H1 (cell line): ENCODE measurements around the gene TAL2. TPM values are rescaled to one million over a fixed set of nuclear protein-coding genes. Genes with fewer than 3 reads are reported as not detected.

Experiments used
- BRCA1 ChIP-seq: IDR thresholded peaks from 2 replicates; pipeline ENCODE4 v1.6.1; 2012; ENCODE audit warnings: low read depth, low read length, improper control_type of control experiment
- KDM1A ChIP-seq: fragments of 200-600, 300-600 bp; sonication (generic); IDR thresholded peaks from 2 replicates; pipeline ENCODE4 v1.7.1; 2016; ENCODE audit warnings: mild to moderate bottlenecking, low read length, borderline replicate concordance
- POU5F1 ChIP-seq: IDR thresholded peaks from 2 replicates; pipeline ENCODE4 v1.6.1; 2011; ENCODE audit warnings: low read depth, mild to moderate bottlenecking, low read length, moderate library complexity
- RFX5 ChIP-seq: IDR thresholded peaks from 2 replicates; pipeline ENCODE4 v1.6.1; 2011; ENCODE audit warnings: low read depth, low read length, improper control_type of control experiment, borderline replicate concordance
- polyA plus RNA-seq, 7 experiments: library from polyadenylated mRNA; depleted of rRNA in 3 of 7; stranded (reverse) in 5 of 7; unstranded in 2 of 7; fragments of >200 nt in 5 of 7; fragments of 200-250 nt in 2 of 7; gene quantifications; 1 replicate in 5 of 7; 2 replicates in 1 of 7; 4 replicates in 1 of 7; pipeline versions ENCODE4 v1.2.1 to v1.2.3, GENCODE V29; 2011 to 2013; ENCODE audit warnings: missing spikeins in 2 of 7, mixed read lengths in 2 of 7
- total RNA-seq: library from RNA; stranded (reverse); fragmentation: NEBNext Ultra II Directional; extraction: Animal tissue kit (Norgen Biotek cat#: 25700); gene quantifications from 2 replicates; pipeline ENCODE4 v1.2.1, GENCODE V29; 2021
- TF ChIP-seq, protein P1 (sequence below): fragments of 300-600 bp; sonication (generic); IDR thresholded peaks from 2 replicates; pipeline ENCODE4 v1.7.1; 2012; ENCODE audit warnings: low read length, moderate library complexity, mild to moderate bottlenecking, inconsistent platforms; ENCODE audit not compliant: insufficient replicate concordance
- TF ChIP-seq, protein P2 (sequence below): IDR thresholded peaks from 2 replicates; pipeline ENCODE4 v1.6.1; 2012; ENCODE audit warnings: inconsistent platforms

TAL2 gene
- total and polyA plus RNA-seq, 2 of the 8 experiments (the other 6 are each of a cell fraction or from before 2014, with no cell fraction given), result 0.65 to 0.82 TPM

DNA sequence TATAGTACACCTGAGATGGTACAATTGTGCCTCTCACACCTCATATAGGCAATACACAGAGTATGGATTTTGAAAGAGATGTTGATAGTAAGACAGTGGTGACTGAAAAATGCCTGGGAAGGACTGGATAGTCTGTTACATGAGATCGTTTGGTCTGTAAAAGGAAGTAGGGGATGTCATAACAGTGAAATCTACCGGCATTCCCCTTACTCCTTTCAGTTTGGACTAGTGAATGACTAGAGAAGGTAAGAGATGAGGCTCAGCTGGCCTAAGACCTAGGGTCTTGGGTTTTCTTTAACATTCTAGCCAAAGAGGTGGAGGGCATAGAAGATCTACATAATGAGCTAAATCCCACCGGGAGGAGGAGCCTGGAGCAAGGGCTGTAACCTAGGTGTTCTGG lies 8.1 kb downstream of the TAL2 start (continued):
- TF ChIP-seq, protein P1, sequence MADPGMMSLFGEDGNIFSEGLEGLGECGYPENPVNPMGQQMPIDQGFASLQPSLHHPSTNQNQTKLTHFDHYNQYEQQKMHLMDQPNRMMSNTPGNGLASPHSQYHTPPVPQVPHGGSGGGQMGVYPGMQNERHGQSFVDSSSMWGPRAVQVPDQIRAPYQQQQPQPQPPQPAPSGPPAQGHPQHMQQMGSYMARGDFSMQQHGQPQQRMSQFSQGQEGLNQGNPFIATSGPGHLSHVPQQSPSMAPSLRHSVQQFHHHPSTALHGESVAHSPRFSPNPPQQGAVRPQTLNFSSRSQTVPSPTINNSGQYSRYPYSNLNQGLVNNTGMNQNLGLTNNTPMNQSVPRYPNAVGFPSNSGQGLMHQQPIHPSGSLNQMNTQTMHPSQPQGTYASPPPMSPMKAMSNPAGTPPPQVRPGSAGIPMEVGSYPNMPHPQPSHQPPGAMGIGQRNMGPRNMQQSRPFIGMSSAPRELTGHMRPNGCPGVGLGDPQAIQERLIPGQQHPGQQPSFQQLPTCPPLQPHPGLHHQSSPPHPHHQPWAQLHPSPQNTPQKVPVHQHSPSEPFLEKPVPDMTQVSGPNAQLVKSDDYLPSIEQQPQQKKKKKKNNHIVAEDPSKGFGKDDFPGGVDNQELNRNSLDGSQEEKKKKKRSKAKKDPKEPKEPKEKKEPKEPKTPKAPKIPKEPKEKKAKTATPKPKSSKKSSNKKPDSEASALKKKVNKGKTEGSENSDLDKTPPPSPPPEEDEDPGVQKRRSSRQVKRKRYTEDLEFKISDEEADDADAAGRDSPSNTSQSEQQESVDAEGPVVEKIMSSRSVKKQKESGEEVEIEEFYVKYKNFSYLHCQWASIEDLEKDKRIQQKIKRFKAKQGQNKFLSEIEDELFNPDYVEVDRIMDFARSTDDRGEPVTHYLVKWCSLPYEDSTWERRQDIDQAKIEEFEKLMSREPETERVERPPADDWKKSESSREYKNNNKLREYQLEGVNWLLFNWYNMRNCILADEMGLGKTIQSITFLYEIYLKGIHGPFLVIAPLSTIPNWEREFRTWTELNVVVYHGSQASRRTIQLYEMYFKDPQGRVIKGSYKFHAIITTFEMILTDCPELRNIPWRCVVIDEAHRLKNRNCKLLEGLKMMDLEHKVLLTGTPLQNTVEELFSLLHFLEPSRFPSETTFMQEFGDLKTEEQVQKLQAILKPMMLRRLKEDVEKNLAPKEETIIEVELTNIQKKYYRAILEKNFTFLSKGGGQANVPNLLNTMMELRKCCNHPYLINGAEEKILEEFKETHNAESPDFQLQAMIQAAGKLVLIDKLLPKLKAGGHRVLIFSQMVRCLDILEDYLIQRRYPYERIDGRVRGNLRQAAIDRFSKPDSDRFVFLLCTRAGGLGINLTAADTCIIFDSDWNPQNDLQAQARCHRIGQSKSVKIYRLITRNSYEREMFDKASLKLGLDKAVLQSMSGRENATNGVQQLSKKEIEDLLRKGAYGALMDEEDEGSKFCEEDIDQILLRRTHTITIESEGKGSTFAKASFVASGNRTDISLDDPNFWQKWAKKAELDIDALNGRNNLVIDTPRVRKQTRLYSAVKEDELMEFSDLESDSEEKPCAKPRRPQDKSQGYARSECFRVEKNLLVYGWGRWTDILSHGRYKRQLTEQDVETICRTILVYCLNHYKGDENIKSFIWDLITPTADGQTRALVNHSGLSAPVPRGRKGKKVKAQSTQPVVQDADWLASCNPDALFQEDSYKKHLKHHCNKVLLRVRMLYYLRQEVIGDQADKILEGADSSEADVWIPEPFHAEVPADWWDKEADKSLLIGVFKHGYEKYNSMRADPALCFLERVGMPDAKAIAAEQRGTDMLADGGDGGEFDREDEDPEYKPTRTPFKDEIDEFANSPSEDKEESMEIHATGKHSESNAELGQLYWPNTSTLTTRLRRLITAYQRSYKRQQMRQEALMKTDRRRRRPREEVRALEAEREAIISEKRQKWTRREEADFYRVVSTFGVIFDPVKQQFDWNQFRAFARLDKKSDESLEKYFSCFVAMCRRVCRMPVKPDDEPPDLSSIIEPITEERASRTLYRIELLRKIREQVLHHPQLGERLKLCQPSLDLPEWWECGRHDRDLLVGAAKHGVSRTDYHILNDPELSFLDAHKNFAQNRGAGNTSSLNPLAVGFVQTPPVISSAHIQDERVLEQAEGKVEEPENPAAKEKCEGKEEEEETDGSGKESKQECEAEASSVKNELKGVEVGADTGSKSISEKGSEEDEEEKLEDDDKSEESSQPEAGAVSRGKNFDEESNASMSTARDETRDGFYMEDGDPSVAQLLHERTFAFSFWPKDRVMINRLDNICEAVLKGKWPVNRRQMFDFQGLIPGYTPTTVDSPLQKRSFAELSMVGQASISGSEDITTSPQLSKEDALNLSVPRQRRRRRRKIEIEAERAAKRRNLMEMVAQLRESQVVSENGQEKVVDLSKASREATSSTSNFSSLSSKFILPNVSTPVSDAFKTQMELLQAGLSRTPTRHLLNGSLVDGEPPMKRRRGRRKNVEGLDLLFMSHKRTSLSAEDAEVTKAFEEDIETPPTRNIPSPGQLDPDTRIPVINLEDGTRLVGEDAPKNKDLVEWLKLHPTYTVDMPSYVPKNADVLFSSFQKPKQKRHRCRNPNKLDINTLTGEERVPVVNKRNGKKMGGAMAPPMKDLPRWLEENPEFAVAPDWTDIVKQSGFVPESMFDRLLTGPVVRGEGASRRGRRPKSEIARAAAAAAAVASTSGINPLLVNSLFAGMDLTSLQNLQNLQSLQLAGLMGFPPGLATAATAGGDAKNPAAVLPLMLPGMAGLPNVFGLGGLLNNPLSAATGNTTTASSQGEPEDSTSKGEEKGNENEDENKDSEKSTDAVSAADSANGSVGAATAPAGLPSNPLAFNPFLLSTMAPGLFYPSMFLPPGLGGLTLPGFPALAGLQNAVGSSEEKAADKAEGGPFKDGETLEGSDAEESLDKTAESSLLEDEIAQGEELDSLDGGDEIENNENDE, result no peak
- TF ChIP-seq BRCA1 (no peak), KDM1A (no peak), POU5F1 (no peak), RFX5 (no peak)
- TF ChIP-seq, protein P2, sequence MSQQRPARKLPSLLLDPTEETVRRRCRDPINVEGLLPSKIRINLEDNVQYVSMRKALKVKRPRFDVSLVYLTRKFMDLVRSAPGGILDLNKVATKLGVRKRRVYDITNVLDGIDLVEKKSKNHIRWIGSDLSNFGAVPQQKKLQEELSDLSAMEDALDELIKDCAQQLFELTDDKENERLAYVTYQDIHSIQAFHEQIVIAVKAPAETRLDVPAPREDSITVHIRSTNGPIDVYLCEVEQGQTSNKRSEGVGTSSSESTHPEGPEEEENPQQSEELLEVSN, result no peak
